Activated T-cell treated with anti-CD3 and anti-CD28 coated beads for 48 hours (primary cell): Measurements from ENCODE around the gene IL22RA1.

ENCODE experiments used
- DNase-seq: peaks from one replicate; pipeline ENCODE4 v3.0.0-alpha.2; 2020; ENCODE audit warnings: low read depth

The IL22RA1 gene, protein sequence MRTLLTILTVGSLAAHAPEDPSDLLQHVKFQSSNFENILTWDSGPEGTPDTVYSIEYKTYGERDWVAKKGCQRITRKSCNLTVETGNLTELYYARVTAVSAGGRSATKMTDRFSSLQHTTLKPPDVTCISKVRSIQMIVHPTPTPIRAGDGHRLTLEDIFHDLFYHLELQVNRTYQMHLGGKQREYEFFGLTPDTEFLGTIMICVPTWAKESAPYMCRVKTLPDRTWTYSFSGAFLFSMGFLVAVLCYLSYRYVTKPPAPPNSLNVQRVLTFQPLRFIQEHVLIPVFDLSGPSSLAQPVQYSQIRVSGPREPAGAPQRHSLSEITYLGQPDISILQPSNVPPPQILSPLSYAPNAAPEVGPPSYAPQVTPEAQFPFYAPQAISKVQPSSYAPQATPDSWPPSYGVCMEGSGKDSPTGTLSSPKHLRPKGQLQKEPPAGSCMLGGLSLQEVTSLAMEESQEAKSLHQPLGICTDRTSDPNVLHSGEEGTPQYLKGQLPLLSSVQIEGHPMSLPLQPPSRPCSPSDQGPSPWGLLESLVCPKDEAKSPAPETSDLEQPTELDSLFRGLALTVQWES

DNA sequence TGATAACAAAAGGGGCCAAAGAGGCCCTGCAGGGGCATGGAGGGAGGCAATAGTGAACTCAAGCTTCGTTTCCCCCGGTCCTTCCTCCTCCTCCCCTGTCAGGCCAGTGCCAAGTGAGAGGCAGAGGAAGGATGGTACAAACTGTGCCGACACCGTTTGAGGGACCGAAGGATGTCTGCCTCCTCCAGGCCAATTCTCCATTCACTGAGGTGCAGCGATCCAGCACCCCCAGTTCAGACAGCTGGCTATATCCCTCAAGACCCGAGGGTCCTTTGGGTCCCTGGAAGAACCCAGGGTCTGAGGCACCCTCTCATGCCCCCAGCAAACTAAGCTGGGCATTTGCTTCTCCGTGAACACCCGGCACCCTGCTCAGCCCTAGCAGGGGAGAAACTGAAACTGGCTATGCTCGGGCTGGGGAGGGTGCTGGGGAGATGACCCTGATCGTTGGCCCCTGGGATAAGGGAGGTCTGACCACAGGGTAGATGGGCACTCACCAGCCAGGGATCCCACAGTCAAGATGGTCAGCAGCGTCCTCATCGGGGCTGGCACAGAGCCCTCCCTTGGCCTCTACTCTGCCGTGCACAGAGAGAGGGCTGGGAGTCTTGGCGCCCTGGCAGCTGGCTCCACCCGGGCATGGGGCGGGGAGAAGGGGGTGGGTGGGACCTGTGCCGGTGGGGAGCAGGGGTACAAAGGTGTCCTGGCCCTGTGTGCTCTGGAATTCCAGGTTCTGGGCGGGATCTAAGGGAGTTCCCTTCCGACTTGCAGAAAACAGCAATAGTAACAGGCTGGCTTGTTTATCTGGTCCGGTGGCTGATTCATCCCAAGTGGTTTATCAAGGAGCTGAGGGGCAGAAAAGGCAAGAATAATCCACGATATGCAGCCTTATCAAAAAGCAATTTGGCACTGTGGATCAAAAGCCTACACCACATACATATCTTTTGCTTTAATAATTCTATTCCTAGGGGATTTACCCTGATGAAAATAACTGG lies at the start of gene IL22RA1:
Gene IL22RA1, minus strand, starts transcription at position 595 of the 989 bp plus-strand sequence. Its CDS starts 58 bp downstream, at position 537.
- no peak for DNase-seq

DNA sequence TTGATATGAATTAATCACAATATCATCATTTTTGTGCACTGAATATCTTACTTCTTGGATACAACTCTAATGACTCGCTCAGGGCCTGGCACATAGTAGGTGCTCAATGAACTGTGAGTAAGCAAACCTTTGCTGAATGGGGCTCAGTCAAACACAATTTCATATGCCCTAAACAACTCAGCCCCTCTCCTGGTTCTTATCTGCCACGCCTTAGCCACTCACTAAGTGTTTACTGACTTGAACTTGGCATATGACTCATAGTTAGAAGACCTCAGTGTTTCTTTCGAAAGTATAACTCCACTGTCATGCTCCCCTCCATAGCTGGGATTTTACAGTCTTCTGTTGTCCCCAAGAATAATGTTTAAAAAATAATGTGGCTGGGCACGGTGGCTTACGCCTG lies 48.9 kb upstream of the IL22RA1 start:
- peak; percentile 27 for DNase-seq

DNA sequence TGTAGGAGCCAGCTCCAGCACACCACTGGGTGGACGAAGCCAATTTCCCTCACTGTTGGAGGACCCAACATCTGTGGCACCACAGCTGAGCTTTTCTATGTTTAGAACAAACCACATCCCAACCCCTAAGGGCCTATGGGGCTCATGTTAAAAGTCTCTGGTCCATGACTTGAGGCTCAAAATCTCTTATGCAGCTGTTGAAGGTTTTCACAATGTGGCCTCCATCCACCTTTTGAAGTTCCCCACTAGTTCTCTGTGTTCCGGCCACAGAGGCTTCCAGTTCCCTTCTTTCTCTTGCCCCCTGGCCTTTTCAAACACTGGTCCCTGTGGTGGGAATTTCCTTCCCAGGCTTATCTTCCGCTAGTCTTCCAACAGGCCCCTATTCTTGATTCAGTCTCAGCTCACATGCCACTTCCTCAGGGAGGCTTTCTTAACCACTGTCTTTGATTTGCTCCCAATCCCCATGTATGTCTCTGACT lies 48.1 kb upstream of the IL22RA1 start:
- DNase-seq: no peak

DNA sequence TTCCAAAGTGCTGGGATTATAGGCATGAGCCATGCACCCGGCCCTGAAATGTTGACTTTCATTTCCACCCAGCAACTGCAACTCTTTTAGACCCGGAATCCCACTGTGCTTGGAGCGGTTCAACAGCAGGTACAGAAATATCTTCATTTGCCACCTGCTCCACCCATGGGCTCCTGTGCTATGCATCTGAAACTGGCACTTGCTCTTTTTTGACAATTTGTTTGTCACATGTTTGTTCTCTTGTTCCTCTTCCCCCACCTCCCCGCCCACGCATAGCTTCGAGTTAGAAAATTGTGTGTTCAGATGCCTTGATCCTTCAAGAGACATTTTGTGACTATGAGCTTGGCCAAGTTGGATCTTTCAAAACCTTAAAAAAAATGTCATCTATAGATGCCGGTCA lies 46.6 kb upstream of the IL22RA1 start:
- no peak for DNase-seq

DNA sequence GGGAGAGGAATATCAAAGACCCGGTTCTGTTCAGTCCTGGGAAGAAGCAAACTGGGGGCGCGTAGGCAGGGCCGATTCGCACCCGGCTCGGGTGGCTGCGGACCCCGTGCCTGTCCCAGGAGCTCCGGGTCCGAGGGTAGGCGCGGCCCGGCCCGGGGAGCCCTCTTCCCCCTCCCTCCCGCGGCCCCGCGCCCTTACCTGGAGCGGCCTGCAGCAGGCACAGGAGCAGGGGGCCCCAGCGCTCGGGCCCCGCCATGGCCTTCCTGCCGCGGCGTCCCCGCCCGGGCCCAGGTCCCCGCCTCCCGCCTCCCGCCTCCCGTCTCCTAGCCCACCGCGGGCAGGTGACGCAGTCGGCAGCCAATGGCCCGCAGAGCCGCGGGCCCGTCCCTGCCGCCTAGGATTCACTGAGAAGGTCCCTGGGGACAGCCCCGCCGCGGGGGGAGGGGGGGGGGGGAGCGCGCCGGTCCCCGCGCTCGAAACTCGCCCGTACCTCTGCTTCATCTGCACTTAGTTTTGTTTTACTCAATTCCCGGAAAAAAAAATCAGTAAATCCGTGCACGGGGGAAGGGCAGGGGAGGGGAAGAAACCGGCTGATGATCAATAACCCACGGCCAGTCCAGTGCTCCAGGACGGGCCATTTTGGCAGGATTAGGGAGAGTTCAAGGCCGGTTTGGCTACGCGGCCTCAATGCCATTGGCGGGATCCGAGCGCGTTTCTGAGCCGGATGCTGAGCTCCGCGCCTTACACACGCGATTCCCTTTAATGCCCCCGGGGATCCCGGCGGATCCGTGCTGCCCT lies 44.3 kb upstream of the IL22RA1 start, which contains the start of gene IFNLR1:
Gene IFNLR1, minus strand, starts transcription at position 297 of the 798 bp plus-strand sequence. Its CDS starts 41 bp downstream, at position 256.
- DNase-seq: peak; percentile 79

DNA sequence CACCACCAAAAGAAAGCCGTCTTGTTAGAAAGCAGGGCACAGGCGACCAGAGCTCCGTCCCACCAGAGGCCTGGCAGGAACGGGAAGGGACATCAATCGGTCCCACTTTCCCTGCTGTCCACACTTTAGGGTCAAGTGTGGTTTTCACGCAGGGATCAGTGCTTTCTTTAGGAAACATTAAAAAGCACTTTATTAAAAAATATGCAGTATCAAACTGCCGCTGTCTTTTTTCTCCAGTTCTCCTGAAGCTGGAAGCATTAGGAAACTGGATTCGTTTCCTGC lies 43.7 kb upstream of the IL22RA1 start:
- DNase-seq: no peak

DNA sequence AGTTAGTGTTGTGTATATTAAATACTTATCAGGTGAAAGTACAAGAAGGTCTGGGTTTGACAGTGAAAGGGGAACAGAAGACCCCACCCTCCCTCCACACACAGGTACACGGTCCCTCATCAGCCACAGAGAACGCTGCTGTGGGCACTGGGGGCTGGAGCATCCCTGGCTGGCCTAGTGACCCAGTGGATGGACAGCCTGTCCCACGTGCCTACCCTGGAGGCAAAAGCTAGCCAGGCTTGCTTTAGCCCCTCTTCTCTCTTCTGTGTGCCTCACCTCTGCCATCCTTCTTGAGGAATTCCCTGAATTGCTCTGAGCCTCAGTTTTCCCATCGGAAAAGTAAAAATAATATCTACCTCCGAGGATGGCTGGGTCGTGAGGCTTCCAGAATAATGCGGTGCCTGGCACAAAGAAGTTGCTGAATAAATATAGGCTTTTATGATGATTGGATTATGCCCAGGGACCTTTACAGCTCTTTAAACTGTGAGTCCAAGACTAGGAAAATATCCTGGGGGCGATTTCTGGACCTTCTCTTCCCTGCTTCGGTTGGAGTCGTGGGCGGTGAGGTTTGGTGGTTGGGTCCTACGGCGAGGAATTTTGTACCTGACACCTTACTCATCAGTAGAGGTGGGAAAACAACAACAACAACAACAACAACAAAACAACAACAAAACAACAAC lies 43.2 kb upstream of the IL22RA1 start:
- DNase-seq: no peak

DNA sequence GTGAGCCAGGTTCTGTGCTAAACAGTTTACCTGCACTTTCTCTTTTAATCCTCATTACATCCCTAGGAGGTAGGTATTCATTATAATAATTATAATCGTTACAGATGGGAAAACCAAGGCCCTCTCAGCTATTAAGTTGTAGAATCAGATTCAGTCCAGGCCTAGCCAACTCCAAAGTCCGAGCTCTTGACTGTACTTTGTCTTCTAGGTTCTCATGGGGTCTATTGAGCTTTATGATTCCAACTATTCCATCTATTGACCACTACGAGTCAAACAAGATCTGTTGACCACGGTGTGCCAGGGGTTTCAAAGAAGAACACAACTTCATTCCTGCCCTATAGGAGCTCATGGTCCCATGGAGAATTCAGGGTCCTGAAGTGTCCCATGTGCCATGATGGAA lies 42.1 kb upstream of the IL22RA1 start:
- DNase-seq: no peak

DNA sequence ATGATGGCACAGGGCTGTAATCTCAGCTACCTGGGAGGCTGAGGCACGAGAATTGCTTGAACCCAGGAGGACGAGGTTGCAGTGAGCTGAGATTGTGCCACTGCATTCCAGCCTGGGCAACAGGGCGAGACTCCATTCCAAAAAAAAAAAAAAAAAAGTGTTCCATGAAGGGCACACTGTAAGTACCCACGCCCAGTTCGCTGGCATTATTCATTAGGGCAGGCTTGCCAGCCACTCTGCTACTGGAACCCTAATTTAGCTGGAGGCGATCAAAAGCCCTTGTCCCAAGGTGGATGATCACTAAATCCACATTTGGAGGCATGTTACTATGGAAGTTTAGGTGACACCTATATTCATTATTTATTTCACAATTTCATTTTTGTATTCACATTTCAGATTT lies 39.1 kb upstream of the IL22RA1 start:
- DNase-seq: no peak

DNA sequence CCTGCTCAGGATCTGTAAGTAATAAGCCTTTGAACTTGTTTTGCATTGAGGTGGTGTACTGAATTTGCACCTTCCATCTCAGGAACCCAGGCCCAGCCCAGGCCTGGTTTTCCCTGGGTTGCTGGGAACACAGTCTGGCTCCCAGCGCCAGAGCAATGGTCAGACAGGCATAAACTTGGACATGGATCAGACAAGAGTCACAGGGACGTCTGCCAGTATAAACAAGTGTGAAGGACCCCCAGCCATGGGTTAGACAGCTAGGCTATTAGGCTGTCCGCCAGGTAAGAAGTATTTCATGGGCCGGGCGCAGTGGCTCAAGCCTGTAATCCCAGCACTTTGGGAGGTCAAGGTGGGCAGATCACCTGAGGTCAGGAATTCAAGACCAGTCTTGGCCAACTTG lies 38.7 kb upstream of the IL22RA1 start:
- DNase-seq: no peak

DNA sequence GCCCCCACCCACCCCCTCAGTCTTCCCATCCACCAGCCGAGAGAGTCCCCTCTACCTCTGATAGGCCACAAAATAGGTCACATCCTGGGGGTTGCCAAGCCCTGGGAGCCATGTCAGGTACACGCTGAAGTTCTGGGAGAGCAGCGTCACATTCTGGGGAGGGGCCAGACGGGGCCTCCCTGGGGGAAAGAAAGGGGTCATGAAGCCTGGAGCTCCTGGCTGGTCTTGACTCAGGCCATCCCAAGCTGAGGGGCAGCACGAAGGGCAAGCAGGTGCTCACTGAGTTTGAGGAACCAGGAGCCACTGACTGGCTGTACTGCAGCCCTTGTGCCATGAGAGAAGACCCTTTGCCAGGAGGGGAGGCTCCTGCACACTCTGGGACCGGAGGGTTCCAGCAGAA lies 37.7 kb upstream of the IL22RA1 start:
- no peak for DNase-seq

DNA sequence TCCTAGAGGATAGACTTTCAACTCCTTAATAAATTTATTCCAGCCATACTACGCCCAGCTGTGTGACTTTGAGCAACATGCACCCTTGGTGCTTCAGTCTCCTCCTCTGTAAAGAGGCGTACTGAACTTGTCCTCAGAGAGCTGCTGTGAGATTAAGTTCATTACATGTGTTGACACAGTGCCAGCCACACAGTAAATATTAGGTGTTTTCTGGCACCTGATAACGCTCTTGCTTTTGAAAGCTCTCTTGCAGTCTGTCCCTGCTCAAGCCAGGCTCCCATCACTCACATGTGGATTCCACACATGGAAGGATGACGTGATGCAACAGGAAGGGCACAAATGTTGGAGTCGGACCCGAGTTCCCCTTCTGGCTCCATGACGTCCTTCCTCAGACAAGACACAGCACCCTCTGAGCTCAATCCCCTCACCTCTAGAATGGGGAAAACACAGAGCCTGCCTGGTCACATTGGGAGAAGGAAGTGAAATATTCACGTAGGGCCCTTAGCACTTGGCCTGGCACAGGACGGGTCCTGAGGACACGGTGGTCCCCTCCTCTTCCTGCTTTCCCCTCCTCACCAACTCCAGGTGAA lies 36.4 kb upstream of the IL22RA1 start:
- no peak for DNase-seq

DNA sequence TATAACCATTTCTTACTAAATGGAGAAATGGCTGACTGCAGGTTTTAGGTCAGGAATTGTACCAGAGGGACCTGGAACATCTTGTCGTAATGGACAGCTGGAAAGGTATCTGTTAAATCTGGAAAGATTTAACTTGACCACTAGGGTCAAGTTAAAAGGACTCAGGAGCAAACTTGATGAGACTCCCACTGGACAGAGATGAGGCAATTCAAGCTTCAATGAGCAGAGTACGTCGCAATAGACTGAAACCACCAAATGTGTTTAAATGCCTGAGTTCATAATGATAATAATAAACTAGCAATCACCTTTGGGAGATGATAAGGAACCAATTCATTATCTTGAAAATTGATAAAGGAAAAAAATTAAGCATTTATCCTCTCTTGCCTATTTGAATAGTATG lies 35.5 kb upstream of the IL22RA1 start:
- no peak for DNase-seq

DNA sequence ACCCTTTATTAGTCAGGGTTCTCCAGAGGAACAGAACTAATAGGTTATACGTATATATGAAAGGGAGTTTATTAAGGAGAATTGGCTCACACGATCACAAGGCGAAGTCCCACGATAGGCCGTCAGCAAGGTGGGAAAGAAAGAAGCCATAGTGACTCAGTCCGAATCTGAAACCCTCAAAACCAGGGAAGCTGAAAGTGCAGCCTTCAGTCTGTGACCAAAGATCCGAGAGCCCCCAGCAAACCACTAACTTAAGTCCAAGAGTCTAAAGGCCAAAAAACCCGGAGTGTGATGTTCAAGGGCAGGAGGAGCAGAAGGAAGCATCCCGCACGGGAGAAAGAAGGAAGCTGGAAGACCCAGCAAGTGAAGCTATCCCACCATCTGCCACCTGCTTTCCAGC lies 34.2 kb upstream of the IL22RA1 start:
- no peak for DNase-seq

DNA sequence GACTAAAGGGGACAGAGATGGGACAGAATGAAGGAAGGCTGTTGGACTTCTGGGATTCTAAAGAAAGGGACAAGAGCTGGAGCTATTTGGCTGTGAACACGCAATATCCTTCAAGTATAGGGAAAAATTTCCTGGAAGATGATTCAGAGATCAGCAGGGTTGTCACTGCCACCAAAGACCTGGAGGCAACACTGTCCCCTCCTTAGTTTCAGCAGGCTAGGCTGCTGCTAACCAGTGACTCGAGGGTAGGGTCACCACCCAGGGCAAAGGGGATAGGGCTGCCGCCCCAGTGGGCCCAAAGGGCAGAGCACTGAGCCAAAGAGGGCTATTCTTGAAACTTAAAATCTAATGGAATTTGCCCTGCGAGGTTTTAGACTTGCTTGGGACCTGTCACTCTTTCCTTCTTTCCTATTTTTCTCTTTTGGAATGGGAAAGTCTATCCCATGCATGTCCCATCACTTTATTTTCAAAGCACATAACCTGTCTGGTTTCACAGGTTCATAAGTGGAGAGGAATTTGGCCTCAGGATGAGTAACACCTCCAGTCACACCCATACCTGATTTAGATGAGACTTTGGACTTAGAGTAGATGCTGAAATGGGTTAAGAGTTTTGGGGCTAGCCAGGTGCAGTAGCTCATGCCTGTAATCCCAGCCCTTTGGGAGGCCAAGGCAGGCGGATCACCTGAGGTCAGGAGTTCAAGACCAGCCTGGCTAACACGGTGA lies 32.3 kb upstream of the IL22RA1 start:
- DNase-seq: no peak

DNA sequence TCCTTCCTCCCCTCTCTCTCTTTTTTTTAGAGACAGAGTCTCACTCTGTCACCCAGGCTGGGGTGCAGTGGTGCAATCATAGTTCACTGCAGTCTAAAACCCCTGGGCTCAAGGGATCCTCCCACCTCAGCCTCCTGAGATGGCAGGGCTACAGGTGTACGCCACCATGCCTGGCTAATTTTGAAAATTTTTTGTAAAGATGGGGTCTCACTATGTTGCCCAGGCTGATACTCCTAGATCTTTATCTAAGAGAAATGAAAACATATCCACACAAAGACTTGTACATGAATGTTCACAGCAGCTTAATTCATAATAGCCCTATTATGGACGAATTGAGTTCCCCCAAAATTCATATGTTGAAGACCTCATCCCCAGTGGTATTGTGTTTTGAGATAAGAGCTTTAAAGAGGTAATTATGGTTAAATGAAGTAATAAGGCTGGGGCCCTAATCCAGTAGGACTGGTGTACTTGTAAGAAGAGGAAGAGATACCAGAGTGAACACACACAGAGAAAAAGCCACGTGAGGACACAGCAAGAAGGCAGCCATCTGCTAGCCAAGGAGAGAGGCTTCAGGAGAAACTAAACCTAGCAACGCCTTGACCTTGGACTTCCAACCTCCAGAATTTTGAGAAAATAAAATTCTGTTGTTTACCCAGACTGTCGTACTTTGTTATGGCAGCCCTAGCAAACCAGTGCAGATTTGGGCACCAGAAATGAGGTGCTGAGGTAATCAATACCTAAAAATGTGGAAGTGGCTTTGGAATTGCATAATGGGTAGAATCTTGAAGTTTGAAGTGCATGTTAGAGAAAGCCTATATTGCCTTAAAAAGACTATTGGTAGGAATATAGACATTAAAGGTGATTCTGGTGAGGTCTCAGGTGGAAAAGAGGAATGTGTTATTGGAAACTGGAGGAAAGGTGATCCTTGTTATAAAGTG lies 31.0 kb upstream of the IL22RA1 start:
- no peak for DNase-seq

DNA sequence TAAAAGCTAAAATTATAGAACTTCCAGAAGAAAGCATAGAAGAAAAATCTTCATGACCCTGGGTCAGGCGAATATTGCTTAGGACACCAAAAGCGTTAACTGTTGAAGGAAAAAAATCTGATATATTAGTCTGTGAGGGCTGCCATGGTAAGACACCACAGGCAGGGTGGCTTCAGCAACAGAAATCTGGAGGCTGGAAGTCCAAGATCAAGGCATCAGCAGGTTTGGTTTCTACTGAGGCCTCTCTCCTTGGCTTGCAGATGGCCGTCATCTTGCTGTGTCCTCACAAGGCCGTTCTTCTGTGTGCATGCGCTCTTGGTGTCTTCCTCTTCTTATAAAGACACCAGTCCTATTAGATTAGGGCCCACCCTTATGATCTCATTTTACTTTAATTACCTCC lies 29.7 kb upstream of the IL22RA1 start:
- DNase-seq: no peak

DNA sequence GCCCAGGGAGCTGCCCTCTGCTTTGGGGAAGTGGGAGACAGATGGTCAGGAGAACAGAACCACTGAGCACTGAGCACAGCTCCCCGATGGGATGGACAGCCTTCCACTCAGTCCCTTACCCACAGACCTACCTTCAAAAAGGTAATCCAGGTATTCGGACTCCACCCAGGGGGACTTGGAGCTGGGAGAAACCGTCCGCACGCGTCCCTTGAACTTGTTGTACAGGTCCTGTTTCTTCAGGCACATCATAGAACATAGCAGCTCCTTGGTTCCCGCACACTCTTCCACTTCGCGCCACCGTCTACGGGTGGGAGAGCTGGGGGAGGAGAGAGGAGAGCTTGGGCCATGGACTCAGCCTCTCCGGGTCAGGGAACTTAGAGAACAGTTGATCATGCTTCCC lies 26.3 kb upstream of the IL22RA1 start:
- DNase-seq: no peak

DNA sequence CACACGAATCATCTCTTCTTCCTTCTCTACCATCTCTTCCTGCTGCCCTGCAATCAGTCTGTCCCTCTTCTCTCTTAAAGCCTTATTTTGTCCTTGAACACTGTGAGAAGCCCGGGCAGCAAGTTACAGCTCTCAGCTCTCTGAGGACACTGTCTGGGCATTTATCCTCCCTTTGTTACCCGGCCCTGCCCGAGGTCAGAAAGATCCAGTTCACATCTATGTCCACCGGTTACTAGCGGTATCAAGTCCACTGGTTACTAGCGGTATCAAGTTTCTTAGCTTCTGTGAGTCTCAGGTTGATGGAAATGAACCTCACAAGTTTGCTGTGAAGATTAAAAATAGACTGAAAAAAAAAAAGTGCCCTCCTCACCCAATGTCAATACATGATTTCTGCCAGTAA lies 25.3 kb upstream of the IL22RA1 start:
- no peak for DNase-seq
